Measurements from ENCODE around the gene FAM98B.

DNA sequence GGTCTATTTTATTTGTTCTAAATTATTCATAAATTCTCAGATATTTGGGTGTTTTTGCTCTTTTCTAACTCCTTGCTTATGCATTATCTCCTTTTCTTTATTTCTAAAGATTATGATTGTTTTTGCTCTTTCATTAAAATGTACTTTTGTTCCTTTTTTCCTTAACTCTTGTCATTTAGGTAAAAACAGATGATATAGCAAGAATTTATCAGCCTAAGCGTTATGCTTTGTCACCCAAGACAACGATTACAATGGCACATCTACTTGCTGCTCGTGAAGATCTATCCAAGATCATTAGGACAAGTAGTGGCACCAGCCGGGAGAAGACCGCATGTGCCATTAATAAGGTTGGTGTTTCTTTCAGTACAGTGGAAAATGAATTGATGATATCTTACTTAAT is 27.2 kb downstream of the FAM98B start:
- TF ChIP-seq REST (IDR thresholded peaks at IDR 0.05; ENCODE audit: borderline replicate concordance) (no peak), REST (CRISPR knock-in tag; IDR thresholded peaks at IDR 0.05; ENCODE audit: low read depth) (no peak), EZH2 (IDR thresholded peaks at IDR 0.05; ENCODE audit: borderline replicate concordance, low read depth, low read length) (no peak), SAP30 (IDR thresholded peaks at IDR 0.05; ENCODE audit: borderline replicate concordance, insufficient read depth, low read depth, low read length, poor library complexity, severe bottlenecking) (no peak), ZBTB11 (CRISPR knock-in tag; IDR thresholded peaks at IDR 0.05) (no peak), CTCF (IDR thresholded peaks at IDR 0.05 in 2 of 3, conservative IDR thresholded peaks at IDR 0.05 in 1 of 3; ENCODE audit: insufficient read depth in 2 of 3, low read depth in 1 of 3, low read length in 3 of 3) (no peak), GABPA (tag; conservative IDR thresholded peaks at IDR 0.05; ENCODE audit: low read depth) (no peak), ZNF398 (CRISPR knock-in tag; IDR thresholded peaks at IDR 0.05) (no peak), MYNN (IDR thresholded peaks at IDR 0.05) (no peak), MYNN (CRISPR knock-in tag; IDR thresholded peaks at IDR 0.05) (no peak), CREB1 (IDR thresholded peaks at IDR 0.05) (no peak), CREB1 (CRISPR knock-in tag; IDR thresholded peaks at IDR 0.05) (no peak), ZNF174 (CRISPR knock-in tag; IDR thresholded peaks at IDR 0.05) (no peak), TAF1 (IDR thresholded peaks at IDR 0.05; ENCODE audit: control insufficient read depth, extremely low read depth, insufficient read depth, low read length, severe bottlenecking) (no peak), ARID2 (IDR thresholded peaks at IDR 0.05) (no peak)
- TF ChIP-seq, protein P1, sequence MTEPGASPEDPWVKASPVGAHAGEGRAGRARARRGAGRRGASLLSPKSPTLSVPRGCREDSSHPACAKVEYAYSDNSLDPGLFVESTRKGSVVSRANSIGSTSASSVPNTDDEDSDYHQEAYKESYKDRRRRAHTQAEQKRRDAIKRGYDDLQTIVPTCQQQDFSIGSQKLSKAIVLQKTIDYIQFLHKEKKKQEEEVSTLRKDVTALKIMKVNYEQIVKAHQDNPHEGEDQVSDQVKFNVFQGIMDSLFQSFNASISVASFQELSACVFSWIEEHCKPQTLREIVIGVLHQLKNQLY (CRISPR knock-in tag; conservative IDR thresholded peaks at IDR 0.05): no peak
